Loucy (cell line): ENCODE results near the gene BRIP1.

Experiments
- H2AFZ ChIP-seq: fragments of 200-600 bp; sonication (generic); 2 replicates; pipeline ENCODE4 v1.6.0; 2016; ENCODE audit warnings: antibody characterized with exemption, mild to moderate bottlenecking, low read length, moderate library complexity
- H3F3A ChIP-seq: fragments of 200-600 bp; 2 replicates; pipeline ENCODE4 v1.6.0; 2016; ENCODE audit warnings: antibody characterized with exemption, low read depth, mild to moderate bottlenecking
- H3K27me3 ChIP-seq: fragments of 200-600 bp; sonication (generic); 2 replicates; pipeline ENCODE4 v1.6.1; 2014; ENCODE audit warnings: low read length, mild to moderate bottlenecking; ENCODE audit not compliant: insufficient read depth, poor library complexity, severe bottlenecking
- H3K36me3 ChIP-seq: fragments of 200-600 bp; sonication (generic); 2 replicates; pipeline ENCODE4 v1.6.1; 2016; ENCODE audit warnings: low read length; ENCODE audit not compliant: insufficient read depth
- H3K4me1 ChIP-seq: fragments of 200-600 bp; sonication (generic); 2 replicates; pipeline ENCODE4 v1.5.1; 2014; ENCODE audit warnings: low read length, mild to moderate bottlenecking; ENCODE audit not compliant: insufficient read depth, poor library complexity, severe bottlenecking
- H3K4me2 ChIP-seq: fragments of 200-600 bp; sonication (generic); 2 replicates; pipeline ENCODE4 v1.6.0; 2014; ENCODE audit warnings: antibody characterized with exemption, low read length, low read depth, mild to moderate bottlenecking; ENCODE audit not compliant: poor library complexity, severe bottlenecking
- H3K4me3 ChIP-seq: fragments of 200-600 bp; sonication (generic); 2 replicates; pipeline ENCODE4 v1.5.1; 2014; ENCODE audit warnings: low read length, mild to moderate bottlenecking, mixed read lengths; ENCODE audit not compliant: poor library complexity, severe bottlenecking
- H3K79me2 ChIP-seq: fragments of 200-600 bp; sonication (generic); 2 replicates; pipeline ENCODE4 v1.6.1; 2014; ENCODE audit warnings: low read length; ENCODE audit not compliant: insufficient read depth
- H3K9ac ChIP-seq: fragments of 200-600 bp; sonication (generic); 2 replicates; pipeline ENCODE4 v1.6.0; 2014; ENCODE audit warnings: mild to moderate bottlenecking, low read depth, low read length, moderate library complexity; ENCODE audit not compliant: poor library complexity, severe bottlenecking
- H3K9me2 ChIP-seq: fragments of 200-600 bp; sonication (generic); replicated peaks from 2 replicates; pipeline ENCODE4 v1.6.1; 2016; ENCODE audit warnings: low read depth, low read length, mixed read lengths
- H3K9me3 ChIP-seq: fragments of 200-600 bp; sonication (generic); 2 replicates; pipeline ENCODE4 v1.6.1; 2014; ENCODE audit warnings: mild to moderate bottlenecking, antibody characterized with exemption, low read length, low read depth; ENCODE audit not compliant: insufficient read depth
- H4K20me1 ChIP-seq: fragments of 200-600 bp; sonication (generic); 2 replicates; pipeline ENCODE4 v1.6.0; 2014; ENCODE audit warnings: antibody characterized with exemption, low read length, mild to moderate bottlenecking; ENCODE audit not compliant: insufficient read depth, poor library complexity, severe bottlenecking
- EZH2phosphoT487 ChIP-seq: fragments of 200-600 bp; IDR thresholded peaks from 2 replicates; pipeline ENCODE4 v1.6.1; 2018; ENCODE audit warnings: antibody characterized with exemption, mild to moderate bottlenecking, moderate library complexity, borderline replicate concordance
- TF ChIP-seq, protein P1 (sequence below): fragments of 200-600 bp; sonication (generic); conservative IDR thresholded peaks from 2 replicates; pipeline ENCODE4 v1.5.1; 2014; ENCODE audit warnings: mild to moderate bottlenecking, antibody characterized with exemption, low read length

Gene BRIP1

DNA sequence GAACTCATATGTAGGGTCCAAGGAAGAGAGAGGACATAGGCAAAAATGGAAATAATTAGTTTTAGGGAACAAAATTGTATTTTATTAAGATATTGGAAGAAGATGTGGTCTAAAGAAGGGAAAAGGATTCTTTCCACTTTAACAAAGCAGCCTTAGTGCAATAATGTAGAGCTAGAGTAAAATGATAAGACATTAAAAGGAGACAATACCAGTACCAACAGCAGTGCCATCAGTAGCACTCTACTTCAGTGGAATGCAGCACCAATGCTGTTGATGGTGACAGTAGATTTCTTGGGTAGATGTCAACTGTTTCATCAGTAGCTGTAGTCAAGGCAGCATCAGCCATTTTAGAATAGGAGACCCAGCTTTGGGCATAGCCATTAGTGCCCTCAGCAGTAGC is 124.3 kb downstream of the BRIP1 start:
- Histone ChIP-seq H3K4me3 (no peak overlapping the region), H3K4me1 (no peaks in the 10 kb centered on the region), H3K4me2 (no peak overlapping the region), H3K36me3 (peaks cover 65% of the 10 kb centered on the region), H3K27me3 (no peaks in the 10 kb centered on the region), H4K20me1 (no peaks in the 10 kb centered on the region), H2AFZ (no peak overlapping the region), H3F3A (no peaks in the 10 kb centered on the region), H3K9ac (no peak overlapping the region), H3K9me2 (no peaks in the 10 kb centered on the region), H3K9me3 (peaks cover 18% of the 10 kb centered on the region), H3K79me2 (no peaks in the 10 kb centered on the region)
- no peak for TF ChIP-seq EZH2phosphoT487
- TF ChIP-seq, protein P1, sequence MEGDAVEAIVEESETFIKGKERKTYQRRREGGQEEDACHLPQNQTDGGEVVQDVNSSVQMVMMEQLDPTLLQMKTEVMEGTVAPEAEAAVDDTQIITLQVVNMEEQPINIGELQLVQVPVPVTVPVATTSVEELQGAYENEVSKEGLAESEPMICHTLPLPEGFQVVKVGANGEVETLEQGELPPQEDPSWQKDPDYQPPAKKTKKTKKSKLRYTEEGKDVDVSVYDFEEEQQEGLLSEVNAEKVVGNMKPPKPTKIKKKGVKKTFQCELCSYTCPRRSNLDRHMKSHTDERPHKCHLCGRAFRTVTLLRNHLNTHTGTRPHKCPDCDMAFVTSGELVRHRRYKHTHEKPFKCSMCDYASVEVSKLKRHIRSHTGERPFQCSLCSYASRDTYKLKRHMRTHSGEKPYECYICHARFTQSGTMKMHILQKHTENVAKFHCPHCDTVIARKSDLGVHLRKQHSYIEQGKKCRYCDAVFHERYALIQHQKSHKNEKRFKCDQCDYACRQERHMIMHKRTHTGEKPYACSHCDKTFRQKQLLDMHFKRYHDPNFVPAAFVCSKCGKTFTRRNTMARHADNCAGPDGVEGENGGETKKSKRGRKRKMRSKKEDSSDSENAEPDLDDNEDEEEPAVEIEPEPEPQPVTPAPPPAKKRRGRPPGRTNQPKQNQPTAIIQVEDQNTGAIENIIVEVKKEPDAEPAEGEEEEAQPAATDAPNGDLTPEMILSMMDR, result no peak

GRCh38 chr17:61738249-61738648 is 125.1 kb downstream of the BRIP1 start:
- Histone ChIP-seq H3K4me3 (no peak overlapping the region), H2AFZ (no peak overlapping the region), H3F3A (no peaks in the 10 kb centered on the region), H3K4me2 (no peak overlapping the region), H3K9me3 (peaks cover 18% of the 10 kb centered on the region), H3K27me3 (no peaks in the 10 kb centered on the region), H3K4me1 (no peaks in the 10 kb centered on the region), H3K9ac (no peak overlapping the region), H4K20me1 (no peaks in the 10 kb centered on the region), H3K36me3 (peaks cover 65% of the 10 kb centered on the region), H3K9me2 (no peaks in the 10 kb centered on the region), H3K79me2 (no peaks in the 10 kb centered on the region)
- no peak for TF ChIP-seq EZH2phosphoT487
- TF ChIP-seq, protein P1, result no peak

DNA sequence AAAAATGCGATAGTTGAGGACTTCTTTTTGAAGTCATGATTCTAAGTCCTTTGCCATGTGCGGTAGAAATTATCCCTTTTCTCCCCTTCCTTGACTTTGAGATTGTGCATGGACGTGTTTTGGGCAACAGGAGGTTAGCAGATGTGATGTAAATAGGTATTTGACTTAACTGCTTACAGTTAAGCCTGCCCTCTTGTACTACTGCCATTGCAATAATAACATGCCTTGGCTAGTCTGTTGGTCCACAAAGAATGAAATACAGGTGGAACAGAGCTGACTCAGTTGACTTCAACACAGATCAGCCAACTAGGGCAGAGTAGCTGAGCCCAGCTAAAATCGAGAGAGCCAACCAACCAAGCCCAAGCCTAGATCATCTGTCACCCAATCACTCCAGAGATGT is 125.5 kb downstream of the BRIP1 start:
- no peaks in the 10 kb centered on the region for H3K79me2 ChIP-seq

More for the DNA sequence above, 125.5 kb downstream of the BRIP1 start:
- Histone ChIP-seq H3K4me2 (no peak overlapping the region), H3F3A (no peaks in the 10 kb centered on the region), H3K36me3 (peaks cover 64% of the 10 kb centered on the region), H3K4me1 (no peaks in the 10 kb centered on the region), H3K9ac (no peak overlapping the region), H3K9me2 (no peaks in the 10 kb centered on the region), H2AFZ (no peak overlapping the region), H4K20me1 (no peaks in the 10 kb centered on the region), H3K4me3 (no peak overlapping the region), H3K9me3 (peaks cover 18% of the 10 kb centered on the region), H3K27me3 (no peaks in the 10 kb centered on the region)
- no peak for TF ChIP-seq EZH2phosphoT487
- TF ChIP-seq, protein P1, result no peak
